ENCODE measurements around the gene SLC16A5.

Gene SLC16A5

DNA sequence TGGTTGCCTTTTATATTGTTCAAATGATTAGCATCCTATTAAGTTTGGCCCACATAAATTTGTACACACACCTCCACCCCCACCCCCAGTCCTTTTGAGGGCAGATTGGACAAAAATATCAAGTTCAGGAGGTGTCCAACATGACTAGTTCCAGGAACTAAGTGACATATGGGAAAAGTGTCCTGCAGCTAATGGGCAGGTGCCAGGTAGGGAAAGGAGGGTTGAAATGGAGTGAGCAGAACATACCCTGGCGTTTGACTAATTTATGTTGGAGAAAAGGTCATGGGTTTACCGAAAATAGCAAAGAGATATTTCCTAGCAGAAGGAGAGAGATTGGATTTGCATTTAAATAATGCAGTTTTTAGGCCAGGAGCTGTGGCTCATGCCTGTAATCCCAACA, 35.8 kb upstream of the SLC16A5 start:
- DNase-seq (ENCODE audit: extremely low read depth, insufficient read length), result no peak

DNA sequence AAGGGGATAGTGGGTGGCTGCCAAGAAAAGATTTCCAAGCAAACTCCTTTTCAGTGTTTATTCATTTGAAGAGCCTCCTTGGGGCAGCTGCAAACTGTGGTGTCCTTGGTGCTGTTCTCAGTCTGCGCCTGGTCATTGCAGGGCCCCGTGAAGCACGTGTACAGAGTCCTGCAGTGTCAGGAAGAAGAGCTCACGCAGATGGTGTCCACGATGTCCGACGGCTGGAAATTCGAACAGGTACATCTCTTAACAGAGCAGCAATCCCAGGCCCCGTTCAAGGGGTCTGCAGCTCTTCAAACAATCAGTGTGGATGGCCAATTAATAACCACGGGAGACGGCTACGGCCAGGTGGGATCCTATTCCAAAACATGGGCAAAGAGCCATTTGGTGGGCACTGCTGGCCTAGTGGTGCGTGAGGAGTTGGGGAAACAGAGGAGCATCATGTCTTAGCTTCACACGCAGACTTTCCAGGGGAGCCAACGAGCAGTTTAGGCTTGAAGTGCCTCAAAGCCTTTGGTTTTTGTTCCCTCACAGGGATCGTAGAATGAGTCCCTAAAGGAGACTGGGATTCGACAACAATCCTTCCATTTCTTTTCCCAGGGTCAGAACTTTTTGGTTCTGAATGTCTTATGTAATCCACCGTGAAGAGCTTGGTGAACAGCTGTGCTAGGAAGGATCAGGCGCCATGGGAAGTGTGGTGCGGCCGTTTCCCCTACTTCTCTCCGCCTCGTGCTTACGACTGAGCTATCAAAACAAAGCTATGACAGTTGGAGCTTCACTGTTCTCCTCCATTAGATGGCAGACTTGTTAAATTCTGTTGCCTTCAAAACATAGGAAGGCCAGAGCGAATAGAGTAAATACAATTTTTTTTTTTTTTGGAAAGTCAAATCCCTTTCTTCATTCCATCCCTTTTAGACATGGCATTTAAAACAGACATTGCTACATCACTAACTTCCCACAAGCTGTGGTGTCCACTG, 28.1 kb upstream of the SLC16A5 start:
- TF ChIP-seq, protein P1, sequence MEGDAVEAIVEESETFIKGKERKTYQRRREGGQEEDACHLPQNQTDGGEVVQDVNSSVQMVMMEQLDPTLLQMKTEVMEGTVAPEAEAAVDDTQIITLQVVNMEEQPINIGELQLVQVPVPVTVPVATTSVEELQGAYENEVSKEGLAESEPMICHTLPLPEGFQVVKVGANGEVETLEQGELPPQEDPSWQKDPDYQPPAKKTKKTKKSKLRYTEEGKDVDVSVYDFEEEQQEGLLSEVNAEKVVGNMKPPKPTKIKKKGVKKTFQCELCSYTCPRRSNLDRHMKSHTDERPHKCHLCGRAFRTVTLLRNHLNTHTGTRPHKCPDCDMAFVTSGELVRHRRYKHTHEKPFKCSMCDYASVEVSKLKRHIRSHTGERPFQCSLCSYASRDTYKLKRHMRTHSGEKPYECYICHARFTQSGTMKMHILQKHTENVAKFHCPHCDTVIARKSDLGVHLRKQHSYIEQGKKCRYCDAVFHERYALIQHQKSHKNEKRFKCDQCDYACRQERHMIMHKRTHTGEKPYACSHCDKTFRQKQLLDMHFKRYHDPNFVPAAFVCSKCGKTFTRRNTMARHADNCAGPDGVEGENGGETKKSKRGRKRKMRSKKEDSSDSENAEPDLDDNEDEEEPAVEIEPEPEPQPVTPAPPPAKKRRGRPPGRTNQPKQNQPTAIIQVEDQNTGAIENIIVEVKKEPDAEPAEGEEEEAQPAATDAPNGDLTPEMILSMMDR (IDR thresholded peaks at IDR 0.05; ENCODE audit: insufficient read depth, low read length, poor library complexity, severe bottlenecking), result peak; percentile 14
- no peak for DNase-seq (ENCODE audit: extremely low read depth, insufficient read length)
- Histone ChIP-seq H3K4me3 (replicated peaks; ENCODE audit: low read depth, low read length) (no peak overlapping the region), H3K27me3 (replicated peaks; ENCODE audit: control insufficient read depth, insufficient read depth, low read length) (no peaks in the 10 kb centered on the region), H3K36me3 (ENCODE audit: control insufficient read depth, insufficient read depth, low read length) (peaks cover 16% of the 10 kb centered on the region)

More for the DNA sequence above, 35.8 kb upstream of the SLC16A5 start:
- H3K4me3 ChIP-seq (replicated peaks; ENCODE audit: low read depth, low read length), result no peak overlapping the region
- H3K27me3 ChIP-seq (replicated peaks; ENCODE audit: control insufficient read depth, insufficient read depth, low read length), result no peaks in the 10 kb centered on the region
- TF ChIP-seq, protein P1 (IDR thresholded peaks at IDR 0.05; ENCODE audit: insufficient read depth, low read length, poor library complexity, severe bottlenecking), result no peak
- H3K36me3 ChIP-seq (ENCODE audit: control insufficient read depth, insufficient read depth, low read length), result peaks cover 5% of the 10 kb centered on the region

DNA sequence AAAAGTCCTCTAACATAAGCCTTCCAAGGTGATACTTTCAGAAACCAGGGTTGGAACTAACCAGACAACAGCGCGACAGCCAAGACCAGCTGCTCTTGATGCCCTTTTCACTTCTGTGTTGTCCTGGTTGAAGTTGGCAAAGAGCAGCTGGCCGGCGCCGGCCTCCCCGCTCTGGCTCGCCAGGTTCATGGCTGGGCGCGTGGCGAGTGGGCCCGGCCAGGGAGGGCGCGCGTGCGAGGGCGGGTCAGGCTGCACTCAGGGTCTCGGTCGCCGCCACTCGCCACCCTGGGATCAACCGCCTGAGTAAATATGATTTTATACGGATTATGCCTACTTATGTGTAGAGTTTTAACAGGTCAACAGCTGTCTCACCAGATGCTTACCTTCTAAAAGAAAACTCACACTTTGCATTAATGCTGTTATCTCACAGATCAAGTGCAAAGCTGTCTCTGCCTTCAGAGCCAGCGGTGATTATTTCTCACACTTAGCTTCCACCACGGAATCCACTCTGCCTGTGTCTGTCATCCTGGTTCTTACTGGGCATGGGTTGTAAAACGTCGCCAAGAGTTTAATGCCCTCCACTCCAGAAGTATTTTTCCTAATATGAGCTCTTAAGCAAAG, 27.2 kb upstream of the SLC16A5 start:
- peaks cover 16% of the 10 kb centered on the region for H3K36me3 ChIP-seq (ENCODE audit: control insufficient read depth, insufficient read depth, low read length)
- TF ChIP-seq, protein P1 (IDR thresholded peaks at IDR 0.05; ENCODE audit: insufficient read depth, low read length, poor library complexity, severe bottlenecking), result no peak
- no peak overlapping the region for H3K4me3 ChIP-seq (replicated peaks; ENCODE audit: low read depth, low read length)
- no peaks in the 10 kb centered on the region for H3K27me3 ChIP-seq (replicated peaks; ENCODE audit: control insufficient read depth, insufficient read depth, low read length)
- DNase-seq (ENCODE audit: extremely low read depth, insufficient read length), result no peak

DNA sequence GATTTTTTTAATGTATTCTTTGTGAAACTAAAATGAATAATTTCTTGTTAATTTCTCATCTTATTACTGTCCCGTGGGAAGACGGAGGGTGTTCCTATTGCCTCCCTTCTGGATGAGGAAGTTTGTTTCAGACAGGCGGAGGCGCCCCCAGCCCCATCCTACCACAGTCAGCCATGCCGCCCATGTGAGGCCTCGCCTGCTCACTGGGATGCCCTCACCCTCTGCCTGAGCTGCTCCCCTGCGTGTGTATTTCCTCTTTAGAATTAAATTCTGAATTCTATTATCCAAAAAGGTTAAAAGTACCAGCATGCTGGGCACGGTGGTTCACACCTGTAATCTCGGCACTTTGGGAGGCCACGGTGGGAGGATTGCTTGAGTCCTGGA, 26.7 kb upstream of the SLC16A5 start:
- Histone ChIP-seq H3K4me3 (replicated peaks; ENCODE audit: low read depth, low read length) (no peak overlapping the region), H3K36me3 (ENCODE audit: control insufficient read depth, insufficient read depth, low read length) (peaks cover 16% of the 10 kb centered on the region), H3K27me3 (replicated peaks; ENCODE audit: control insufficient read depth, insufficient read depth, low read length) (no peaks in the 10 kb centered on the region)
- TF ChIP-seq, protein P1 (IDR thresholded peaks at IDR 0.05; ENCODE audit: insufficient read depth, low read length, poor library complexity, severe bottlenecking), result no peak
- DNase-seq (ENCODE audit: extremely low read depth, insufficient read length), result no peak

DNA sequence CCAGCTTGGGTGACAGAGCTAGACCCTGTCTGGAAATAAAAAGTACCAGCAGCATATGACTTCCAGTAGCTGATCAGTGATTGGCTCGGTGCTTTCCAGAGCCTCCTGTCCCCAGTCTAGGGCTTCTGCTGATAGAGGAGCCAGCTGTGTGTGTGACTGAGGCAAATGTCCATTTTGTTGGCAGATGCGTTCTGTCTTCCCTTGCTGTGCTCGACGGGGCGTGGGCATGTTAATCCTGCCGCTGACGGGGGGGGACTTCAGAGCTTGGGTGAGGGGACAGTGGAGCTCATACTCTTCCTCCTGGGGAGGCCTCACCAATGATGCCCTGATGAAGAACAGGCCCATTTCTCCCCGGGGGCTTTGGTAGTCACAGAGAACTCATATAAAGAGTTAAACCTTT, 26.1 kb upstream of the SLC16A5 start:
- H3K36me3 ChIP-seq (ENCODE audit: control insufficient read depth, insufficient read depth, low read length), result peaks cover 16% of the 10 kb centered on the region
- no peak for DNase-seq (ENCODE audit: extremely low read depth, insufficient read length)
- no peak overlapping the region for H3K4me3 ChIP-seq (replicated peaks; ENCODE audit: low read depth, low read length)
- H3K27me3 ChIP-seq (replicated peaks; ENCODE audit: control insufficient read depth, insufficient read depth, low read length), result no peaks in the 10 kb centered on the region
- TF ChIP-seq, protein P1 (IDR thresholded peaks at IDR 0.05; ENCODE audit: insufficient read depth, low read length, poor library complexity, severe bottlenecking), result no peak
